Activated CD8-positive, alpha-beta memory T cell treated with anti-CD3 and anti-CD28 coated beads for 36 hours (primary cell): ENCODE results near the gene PALD1. TPM values are rescaled to one million over a fixed set of nuclear protein-coding genes. Genes with fewer than 3 reads are reported as not detected.

Experiments used
- CTCF ChIA-PET: fragments of 350-600 bp; sonication (Branson Sonifier 250); formaldehyde crosslinking; loops from one replicate; lab custom pipeline; 2021; ENCODE audit warnings: antibody characterized with exemption; lab: Charles Lee
- POLR2A ChIA-PET: fragments of 350-600 bp; sonication (Branson Sonifier 250); formaldehyde crosslinking; loops from one replicate; lab custom pipeline; 2021; ENCODE audit warnings: antibody characterized with exemption; lab: Charles Lee
- total RNA-seq, 2 experiments: library from RNA; stranded (reverse); gene quantifications; one replicate each; pipeline ENCODE4 v1.2.3, GENCODE V29; 2021

PALD1 gene
- total RNA-seq, 2 experiments from 2014 or later: 0.46 to 0.55 TPM

DNA sequence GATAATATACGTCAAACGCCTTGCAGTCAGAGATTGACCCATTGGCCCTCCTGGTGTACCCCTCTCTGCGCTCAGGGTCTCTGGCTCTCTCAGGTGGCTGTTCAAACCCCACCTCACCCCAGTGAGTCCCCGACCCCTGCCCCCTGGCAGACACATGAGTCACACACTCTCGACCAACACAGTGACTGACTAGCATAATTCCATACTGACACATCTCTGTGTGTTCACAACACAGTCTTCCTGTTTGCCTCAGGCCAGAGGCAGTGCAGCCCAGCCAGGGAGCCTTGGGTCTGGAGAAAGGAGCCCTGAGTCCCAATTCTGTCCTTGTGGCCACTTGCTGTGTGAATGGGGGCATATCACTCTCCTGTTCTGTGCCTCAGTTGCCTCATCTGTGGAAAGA is 40.1 kb downstream of the PALD1 start:
- ChIA-PET CTCF (interaction anchor here (0.6 kb wide), 1 partner anchor 74 kb away, joined by 3 read pairs; no protein-coding TSS in a partner anchor), POLR2A (no interaction called here)

DNA sequence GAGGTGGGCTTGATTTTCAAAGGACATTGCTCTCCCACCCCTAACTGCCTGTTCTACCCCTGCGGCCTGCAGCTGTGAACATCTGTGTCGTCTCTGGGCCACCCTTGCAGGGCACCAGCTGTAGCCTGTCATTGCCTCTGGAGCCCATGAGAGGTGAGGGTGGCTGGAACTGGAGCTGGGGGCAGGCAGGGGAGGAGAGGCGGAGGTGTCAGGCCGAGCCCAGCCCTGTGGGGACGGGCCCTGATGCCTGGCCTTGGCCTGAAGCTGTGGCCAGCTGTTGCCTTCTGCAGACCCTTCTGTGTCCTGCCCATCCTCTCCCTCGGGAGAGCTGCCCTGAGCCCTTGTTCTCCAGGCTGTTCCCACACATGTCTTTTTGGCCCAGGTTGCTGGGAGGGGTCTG is 44.5 kb downstream of the PALD1 start:
- CTCF ChIA-PET: no interaction called here
- POLR2A ChIA-PET: no interaction called here

DNA sequence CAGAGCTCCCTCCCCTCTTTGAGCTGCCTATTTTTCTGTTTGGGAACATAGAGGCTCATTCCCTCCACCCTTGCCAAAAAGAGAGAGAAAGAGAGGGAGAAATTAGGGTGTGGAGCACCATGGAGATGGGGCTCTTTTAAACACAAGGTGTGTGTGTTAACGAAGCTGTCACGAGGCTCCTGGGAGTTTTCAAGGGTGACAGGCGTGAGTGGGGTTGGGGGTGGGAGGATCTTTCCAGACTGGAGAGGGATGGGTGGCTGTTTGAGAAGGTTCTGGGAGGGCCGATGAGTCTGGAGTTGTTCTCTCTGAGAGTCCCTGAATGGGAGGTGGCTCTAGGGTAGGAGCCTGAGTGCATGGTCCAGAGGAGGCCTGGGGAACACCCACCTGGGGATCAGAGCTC is 45.0 kb downstream of the PALD1 start:
- ChIA-PET CTCF (no interaction called here), POLR2A (no interaction called here)

DNA sequence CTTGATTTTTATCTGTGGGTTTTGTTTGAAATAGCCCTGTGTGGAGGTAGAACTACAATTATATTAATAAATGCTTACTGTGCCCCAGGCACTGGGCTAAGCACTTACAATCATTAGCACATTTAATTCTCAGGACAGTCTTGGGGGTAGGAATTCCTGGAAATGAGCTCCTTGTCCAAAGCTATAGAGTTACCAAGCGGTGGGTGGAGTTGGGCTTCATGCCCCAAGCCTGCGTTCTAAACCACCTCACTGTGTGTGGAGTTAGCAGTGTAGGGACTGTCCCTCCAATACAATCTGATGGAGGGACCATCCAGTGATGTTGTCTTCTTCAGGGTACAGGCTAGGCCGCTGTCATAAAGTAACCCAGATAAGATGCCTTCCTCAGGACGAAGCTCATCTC is 49.7 kb downstream of the PALD1 start:
- ChIA-PET CTCF (no interaction called here), POLR2A (interaction anchor here (0.6 kb wide), 1 partner anchor 308 kb away, joined by 3 read pairs; no protein-coding TSS in a partner anchor)

DNA sequence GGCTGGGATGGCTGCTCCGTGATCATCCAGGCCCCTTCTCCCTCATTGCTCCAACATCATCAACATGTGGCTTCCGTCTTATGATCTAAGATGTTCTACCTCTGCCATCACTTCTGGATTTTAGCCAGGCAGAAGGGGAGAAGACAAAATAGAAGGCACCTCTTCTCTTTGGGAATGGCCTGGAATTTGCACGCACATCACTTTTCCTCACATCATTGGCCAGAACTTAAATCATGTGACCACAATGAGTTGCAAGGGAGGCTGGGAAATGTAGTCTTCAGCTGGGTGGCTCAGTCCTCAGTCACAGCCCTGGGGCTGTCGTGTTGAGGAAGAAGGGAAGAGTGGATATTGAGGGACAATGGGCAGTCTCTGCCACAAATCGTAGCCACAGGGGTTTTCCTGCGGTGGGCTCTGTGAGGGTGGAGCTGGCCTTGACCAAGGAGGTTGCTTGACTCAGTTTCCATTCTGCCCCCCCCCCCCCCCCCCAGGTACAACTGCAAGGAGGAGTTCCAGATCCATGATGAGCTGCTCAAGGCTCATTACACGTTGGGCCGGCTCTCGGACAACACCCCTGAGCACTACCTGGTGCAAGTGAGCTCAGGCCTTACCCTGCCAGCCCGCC is 50.3 kb downstream of the PALD1 start:
- ChIA-PET CTCF (interaction anchor here (0.6 kb wide), 1 partner anchor 113 kb away, joined by 3 read pairs; no protein-coding TSS in a partner anchor), POLR2A (interaction anchor here (0.6 kb wide), 1 partner anchor 309 kb away, joined by 3 read pairs; no protein-coding TSS in a partner anchor)

DNA sequence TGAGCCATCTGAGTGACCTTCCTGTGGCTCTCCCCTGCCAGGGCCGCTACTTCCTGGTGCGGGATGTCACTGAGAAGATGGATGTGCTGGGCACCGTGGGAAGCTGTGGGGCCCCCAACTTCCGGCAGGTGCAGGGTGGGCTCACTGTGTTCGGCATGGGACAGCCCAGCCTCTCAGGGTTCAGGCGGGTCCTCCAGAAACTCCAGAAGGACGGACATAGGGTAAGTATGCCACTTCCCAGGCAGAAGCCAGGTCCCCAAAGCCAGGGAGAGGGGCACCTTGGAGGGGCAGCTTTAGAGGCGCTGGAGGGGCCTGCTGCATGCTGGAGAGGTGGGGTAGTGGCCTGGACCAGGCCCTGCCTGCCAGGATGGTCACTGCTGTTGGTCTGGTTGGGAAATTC is 51.3 kb downstream of the PALD1 start:
- ChIA-PET POLR2A (no interaction called here), CTCF (no interaction called here)

DNA sequence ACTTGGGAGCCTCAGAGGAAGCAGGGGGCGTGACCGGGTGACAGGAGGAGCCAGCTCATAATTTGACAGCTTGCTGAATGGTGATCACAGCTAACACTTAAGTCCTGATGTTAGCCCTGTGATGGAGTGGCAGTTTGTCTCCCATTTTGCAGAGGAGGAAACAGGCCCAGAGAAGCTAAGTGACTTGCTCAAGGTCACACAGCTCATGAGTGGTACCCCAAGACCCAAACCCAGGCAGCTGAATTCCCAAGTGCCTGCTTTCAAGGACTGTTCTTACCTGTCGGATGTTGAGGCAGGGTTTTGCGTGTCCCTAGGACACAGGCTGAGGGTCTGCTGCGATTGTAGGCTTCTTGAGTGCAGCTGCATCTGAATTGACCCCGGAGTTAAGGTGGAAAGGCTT is 51.7 kb downstream of the PALD1 start:
- POLR2A ChIA-PET: no interaction called here
- CTCF ChIA-PET: no interaction called here

DNA sequence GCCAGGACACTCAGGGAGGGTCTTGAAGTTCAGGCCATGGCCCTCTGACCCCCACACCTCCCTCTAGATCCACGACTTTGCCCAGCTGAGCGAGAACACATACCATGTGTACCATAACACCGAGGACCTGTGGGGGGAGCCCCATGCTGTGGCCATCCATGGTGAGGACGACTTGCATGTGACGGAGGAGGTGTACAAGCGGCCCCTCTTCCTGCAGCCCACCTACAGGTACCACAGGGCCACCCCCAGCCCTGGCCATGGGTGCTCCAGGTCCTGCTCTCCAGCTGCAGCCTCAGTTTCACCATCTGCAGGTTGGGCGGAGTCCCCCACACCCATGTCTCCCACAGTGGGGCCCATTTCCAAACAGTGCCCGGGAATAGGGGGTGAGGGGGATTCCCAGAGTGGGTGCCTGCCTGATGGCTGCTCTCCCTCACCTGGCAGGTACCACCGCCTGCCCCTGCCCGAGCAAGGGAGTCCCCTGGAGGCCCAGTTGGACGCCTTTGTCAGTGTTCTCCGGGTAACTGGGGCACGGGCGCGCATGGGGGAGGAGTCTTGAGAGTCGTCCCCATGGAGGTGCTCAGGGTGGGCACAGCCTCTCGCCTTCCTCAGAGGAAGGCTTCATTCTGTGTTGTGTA is 54.1 kb downstream of the PALD1 start:
- ChIA-PET CTCF (no interaction called here), POLR2A (no interaction called here)

DNA sequence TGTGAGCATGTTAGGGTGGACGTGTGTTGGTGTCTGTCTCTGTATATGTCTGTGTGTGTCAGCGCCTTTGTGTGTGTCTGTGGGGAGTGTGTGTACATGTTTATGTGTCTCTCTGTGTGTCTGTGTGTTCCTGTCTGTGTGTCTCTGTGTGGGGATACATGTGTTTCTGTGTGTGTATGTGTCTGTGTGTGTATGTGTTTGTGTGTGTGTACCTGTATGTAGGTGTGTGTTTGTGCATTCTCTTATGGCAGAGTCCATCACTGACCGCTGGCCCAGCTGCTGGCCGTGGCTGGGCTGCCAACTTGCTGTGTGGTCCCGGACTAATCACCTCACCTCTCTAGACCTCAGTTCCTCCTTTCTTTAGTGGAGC is 54.6 kb downstream of the PALD1 start:
- ChIA-PET CTCF (no interaction called here), POLR2A (no interaction called here)

DNA sequence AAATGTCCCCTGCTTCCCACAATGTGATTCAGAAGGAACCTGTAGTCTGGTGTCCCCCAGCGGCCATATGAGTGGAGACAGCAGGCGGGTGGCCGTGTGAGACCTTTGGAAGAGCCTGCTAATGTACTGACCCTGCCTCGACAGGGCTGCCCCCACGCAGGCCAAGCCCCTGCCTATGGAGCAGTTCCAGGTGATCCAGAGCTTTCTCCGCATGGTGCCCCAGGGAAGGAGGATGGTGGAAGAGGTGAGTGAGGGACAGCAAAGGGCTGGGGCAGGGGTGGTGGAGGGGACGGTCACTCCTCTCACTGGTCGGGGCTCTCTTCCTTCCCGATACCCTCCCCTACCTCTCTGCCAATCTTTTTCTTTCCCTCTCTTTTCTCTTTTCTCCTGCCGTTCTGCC is 55.7 kb downstream of the PALD1 start:
- POLR2A ChIA-PET: no interaction called here
- CTCF ChIA-PET: interaction anchor here (0.6 kb wide), 1 partner anchor 314 kb away, joined by 3 read pairs; no protein-coding TSS in a partner anchor

DNA sequence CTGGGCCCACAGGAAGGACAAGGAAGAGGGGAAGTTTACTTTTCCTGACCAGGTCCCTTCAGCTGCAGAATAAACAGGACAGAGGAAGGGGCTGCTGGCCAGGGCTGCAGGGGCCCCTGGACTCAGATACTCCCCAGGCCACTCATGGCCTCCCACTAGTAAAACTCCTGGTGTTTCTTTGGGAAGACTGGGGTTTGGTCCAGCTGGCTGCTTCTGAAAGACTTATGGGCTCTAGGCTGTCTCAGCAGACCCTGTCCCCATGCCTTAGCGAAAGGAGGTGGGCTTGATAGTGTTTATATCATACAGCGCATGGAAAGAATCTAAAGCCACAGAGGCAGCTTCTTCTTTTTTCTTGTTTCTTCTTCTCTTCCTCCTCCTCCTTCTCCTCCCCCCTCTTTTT is 56.4 kb downstream of the PALD1 start:
- CTCF ChIA-PET: interaction anchor here (0.6 kb wide), 1 partner anchor 315 kb away, joined by 3 read pairs; no protein-coding TSS in a partner anchor
- POLR2A ChIA-PET: no interaction called here

DNA sequence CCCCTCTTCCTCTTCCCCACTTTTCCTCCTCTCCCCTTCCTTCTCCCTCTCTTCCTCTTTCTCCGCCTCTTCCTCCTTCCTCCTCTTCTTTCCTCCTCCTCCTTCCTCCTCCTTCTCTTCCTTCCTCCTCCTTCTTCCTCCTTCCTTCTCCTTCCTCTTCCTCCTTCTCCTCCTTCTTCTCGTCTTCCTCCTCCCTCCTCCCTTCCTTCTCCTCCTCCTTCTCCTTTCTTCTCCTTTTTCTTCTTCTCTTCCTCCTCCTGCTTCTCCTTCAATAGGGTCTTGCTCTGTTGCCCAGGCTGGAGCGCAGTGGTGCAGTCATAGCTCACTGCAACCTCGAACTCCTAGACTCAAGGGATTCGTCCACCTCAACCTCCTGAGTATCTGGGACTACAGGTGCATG is 56.9 kb downstream of the PALD1 start:
- ChIA-PET CTCF (no interaction called here), POLR2A (no interaction called here)

DNA sequence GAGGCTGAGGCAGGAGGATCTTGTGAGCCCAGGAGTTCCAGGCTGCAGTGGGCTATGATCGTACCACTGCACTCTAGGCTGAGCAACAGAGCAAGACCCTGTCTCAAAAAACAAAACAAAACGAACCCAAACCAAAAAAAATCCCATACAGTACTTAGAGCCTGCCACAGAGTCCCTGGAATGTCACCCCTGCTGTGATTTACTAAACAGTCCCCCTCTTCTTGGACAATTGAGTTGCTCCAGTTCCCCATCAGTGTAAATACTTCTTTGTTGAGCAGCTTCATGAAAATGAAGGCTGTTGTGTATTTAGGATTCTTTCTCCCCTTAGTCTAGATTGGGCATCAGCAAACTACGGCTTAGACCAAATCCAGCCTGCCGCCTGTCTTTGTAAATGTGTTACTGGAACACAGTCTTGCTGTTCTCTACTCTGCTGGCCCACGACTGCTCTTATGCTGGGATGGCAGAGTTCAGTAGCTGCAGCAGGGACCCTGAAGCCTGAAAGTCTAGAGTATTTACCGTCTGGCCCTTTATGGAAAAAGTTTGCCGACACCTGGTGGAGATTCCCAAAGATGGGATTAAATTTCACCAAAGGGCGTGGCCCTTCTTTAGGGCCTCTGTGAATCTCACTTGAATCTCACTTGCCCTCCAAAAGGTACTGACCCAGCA is 57.8 kb downstream of the PALD1 start:
- CTCF ChIA-PET: interaction anchor here (3.2 kb wide), 1 partner anchor 74 kb away, joined by 12 read pairs; no protein-coding TSS in a partner anchor
- POLR2A ChIA-PET: no interaction called here

DNA sequence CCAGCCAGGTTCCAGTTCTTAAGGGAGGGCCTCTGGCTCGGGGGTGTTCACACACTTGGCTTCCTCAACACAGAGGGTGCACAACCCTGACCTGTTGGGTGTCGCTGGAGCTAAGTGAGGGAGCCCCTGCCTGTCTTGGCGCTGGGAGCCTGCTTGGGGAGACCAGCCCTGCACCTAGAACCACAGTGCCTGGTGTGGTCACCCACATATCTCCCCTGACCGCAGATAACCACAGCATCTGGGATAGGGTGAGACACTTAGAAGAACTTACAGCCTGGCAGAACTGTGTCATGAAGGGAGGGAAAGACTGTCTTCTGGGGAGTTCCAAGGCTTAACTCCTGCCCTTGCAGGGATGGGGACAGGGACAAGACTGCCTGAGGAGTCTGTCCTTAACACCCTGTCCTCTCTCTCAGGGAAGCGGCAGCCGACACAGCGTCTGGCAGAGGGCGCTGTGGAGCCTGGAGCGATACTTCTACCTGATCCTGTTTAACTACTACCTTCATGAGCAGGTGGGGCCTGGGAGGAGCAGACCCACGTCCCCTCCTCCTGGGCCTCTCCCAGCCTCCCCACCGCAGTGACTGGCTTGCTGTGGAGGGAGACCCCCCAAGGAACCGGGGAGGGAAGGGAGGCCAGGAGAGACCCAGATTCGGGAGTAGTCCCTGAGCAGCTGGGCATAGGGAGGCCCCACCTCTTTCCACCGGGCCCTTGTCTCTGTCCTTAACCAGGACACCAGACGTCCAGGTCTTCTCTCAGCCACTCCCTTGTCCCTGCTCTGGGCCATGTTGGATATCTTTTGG is 59.0 kb downstream of the PALD1 start:
- ChIA-PET CTCF (interaction anchor here (0.5 to 3.2 kb wide), 2 partner anchors 76 to 121 kb away, joined by 4 to 12 read pairs; no protein-coding TSS in a partner anchor), POLR2A (no interaction called here)

DNA sequence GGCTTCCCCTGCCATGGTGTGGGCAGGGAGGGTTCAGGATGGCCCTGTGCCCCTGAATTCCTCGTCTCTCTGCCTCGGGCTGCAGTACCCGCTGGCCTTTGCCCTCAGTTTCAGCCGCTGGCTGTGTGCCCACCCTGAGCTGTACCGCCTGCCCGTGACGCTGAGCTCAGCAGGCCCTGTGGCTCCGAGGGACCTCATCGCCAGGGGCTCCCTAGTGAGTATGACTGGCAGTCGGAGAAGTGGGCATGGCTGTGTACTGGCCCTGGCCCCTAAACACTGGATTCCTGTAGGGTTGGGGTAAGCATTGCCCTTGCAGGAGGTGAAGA is 59.6 kb downstream of the PALD1 start:
- ChIA-PET CTCF (interaction anchor here (1.1 to 3.2 kb wide), 2 partner anchors 76 to 220 kb away, joined by 3 to 12 read pairs; no protein-coding TSS in a partner anchor), POLR2A (no interaction called here)

DNA sequence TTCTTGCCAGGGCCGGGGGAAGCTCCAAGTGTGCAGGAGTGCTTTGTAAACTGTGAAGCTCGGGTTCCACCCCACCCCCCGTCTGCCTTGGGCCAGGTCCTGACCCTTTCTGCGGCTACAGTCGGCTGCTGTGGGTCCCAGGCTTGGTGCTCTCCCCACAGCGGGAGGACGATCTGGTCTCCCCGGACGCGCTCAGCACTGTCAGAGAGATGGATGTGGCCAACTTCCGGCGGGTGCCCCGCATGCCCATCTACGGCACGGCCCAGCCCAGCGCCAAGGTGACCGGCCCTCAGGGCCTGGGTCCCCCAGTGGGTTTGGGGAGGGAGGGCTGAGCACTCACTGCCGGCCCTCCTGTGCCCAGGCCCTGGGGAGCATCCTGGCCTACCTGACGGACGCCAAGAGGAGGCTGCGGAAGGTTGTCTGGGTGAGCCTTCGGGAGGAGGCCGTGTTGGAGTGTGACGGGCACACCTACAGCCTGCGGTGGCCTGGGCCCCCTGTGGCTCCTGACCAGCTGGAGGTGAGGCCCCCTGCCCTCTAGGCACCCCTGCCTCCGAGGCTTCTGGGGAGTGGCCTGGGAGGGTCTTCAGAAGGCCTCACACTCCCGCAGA is 60.3 kb downstream of the PALD1 start:
- POLR2A ChIA-PET: no interaction called here
- CTCF ChIA-PET: interaction anchor here (1.1 to 3.2 kb wide), 2 partner anchors 77 to 220 kb away, joined by 3 to 12 read pairs; no protein-coding TSS in a partner anchor

DNA sequence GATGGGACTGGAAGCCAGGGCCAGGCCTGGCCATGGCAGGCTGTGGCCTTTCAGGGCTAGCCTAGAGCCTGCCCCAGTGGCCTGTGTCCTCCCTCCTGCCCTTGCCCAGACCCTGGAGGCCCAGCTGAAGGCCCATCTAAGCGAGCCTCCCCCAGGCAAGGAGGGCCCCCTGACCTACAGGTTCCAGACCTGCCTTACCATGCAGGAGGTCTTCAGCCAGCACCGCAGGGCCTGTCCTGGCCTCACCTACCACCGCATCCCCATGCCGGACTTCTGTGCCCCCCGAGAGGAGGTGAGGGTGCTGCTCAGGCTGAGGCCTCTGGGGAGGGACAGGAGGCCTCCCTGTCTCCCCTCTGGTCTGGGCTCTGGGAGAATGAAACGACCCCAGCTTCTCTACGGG is 60.9 kb downstream of the PALD1 start:
- ChIA-PET POLR2A (no interaction called here), CTCF (interaction anchor here (0.9 kb wide), 1 partner anchor 85 kb away, joined by 3 read pairs; no protein-coding TSS in a partner anchor)

DNA sequence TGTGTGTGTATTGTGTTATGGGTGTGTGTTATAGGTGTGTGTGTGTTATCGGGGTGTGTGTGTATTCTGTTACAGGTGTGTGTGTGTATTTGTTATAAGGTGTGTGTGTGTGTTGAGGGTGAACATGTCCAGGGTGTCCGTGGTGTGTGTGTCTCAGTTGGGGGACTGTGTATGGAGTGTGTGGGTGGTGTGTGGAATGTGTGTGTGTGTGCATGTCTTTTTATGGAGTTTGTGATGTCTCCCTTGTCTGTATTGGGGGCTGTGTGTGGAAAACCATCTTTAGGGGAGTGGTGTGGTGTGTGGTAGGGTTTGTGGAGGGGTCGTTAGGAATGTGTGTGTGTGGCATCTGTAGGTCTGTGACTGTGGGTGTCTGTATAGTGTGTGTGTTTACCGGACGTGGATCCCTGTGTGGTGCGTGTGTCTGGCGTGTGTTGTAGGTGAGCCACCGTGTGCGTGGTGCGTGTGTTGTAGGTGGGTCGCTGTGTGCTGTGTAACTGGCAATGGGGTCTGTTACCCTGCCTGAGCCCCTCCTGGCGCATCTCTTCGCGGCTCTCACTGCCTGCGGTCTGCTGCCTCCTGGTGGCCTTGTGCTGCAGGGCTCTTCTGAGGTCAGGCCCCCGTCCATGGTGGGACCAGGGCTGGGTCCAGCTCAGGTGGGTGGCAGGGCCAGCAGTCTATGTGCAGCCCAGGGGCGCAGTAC is 61.7 kb downstream of the PALD1 start:
- POLR2A ChIA-PET: no interaction called here

More for the DNA sequence above, 61.7 kb downstream of the PALD1 start:
- CTCF ChIA-PET: interaction anchor here (0.9 to 1.1 kb wide), 3 partner anchors 78 to 86 kb away, joined by 3 to 5 read pairs (median 3); no protein-coding TSS in a partner anchor
